Fibroblast of mammary gland (primary cell): ENCODE measurements around the gene DICER1.

Experiments used
- DNase-seq: peaks from one replicate; pipeline ENCODE4 v3.0.0-alpha.2; 2010; ENCODE audit warnings: low read depth
- H3K4me3 ChIP-seq: 2 replicates; pipeline ENCODE4 v1.5.1; 2011; ENCODE audit warnings: low read depth, mild to moderate bottlenecking, low read length, moderate library complexity; ENCODE audit not compliant: control insufficient read depth
- CTCF ChIP-seq: conservative IDR thresholded peaks from 2 replicates; pipeline ENCODE4 v1.5.1; 2011; ENCODE audit warnings: low read depth, low read length, inconsistent platforms; ENCODE audit not compliant: control insufficient read depth, insufficient read depth

The DICER1 gene

GRCh38 chr14:95128140-95128539, 29.2 kb downstream of the DICER1 start:
- no peak for DNase-seq
- TF ChIP-seq CTCF, result no peak

GRCh38 chr14:95127531-95127911, 29.8 kb downstream of the DICER1 start:
- DNase-seq, result no peak
- H3K4me3 ChIP-seq, result no peak overlapping the region
- TF ChIP-seq CTCF, result no peak

More at GRCh38 chr14:95128140-95128539, 29.2 kb downstream of the DICER1 start:
- no peak overlapping the region for H3K4me3 ChIP-seq

DNA sequence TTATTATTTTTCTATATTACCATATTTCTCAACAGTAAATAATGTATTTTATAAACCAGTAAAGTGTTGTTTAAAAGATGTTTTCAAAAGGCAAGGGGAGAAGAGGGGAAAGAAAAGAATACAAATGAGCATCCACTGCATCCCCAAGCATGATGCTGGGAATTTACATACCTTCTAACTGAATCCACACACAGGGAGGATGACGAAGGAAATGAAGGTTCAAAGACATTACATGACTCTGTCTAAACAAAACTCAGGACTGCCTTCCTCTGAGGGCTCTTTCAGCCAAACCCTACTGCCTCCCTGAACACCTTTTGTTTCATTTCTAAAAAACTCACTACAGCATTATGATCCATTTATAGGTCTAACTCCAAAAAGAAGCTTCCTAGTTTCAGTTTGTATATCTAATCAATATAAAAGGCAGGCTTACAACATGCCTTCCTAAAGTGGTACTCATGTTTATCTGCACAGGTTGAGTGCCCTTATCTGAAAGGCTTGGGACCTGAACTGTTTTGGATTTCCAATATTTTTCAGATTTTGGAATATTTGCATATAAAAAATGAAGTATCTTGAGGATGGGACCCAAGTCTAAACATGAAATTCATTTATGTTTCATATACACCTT, 30.3 kb downstream of the DICER1 start:
- TF ChIP-seq CTCF, result no peak
- no peak for DNase-seq
- H3K4me3 ChIP-seq, result no peak overlapping the region

- H3K4me3 ChIP-seq, result no peak overlapping the region
- no peak for DNase-seq
- no peak for TF ChIP-seq CTCF
Observed at GRCh38 chr14:95125915-95126314, 31.4 kb downstream of the DICER1 start.

- TF ChIP-seq CTCF, result no peak
- no peak for DNase-seq
- H3K4me3 ChIP-seq, result no peak overlapping the region
Observed at GRCh38 chr14:95125221-95125620, 32.1 kb downstream of the DICER1 start.

DNA sequence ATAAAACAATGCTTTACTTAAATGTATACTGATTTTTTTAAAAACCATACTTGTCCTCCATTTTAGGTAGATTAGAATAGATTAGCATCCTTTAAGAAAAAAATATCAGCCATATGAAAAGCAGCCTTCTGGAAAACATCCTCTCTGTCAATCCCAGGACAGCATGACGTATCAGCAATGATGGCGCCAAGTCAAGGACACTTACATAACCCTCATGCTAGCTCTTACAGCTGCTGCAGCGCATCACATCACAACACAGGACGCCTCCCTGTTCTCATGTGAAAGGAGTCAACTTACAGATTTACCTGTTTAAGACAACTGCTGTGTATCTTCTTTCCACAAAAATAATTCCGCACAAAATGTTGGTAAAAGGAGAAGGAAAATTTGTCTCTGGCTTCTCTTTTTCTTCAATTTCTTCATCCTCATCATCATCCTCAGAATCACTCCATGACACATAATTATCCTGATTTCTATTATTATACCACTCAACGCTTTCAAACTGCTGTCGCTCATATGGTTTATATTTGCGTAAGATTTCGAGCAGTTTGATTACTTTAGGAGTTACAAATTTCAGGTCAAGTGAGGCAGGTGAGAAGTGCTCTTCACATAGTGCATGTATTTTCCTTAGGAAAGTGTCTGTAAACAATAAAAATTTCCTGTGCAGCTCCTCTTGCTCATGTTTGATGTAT, 33.3 kb downstream of the DICER1 start:
- no peak for TF ChIP-seq CTCF
- H3K4me3 ChIP-seq, result no peak overlapping the region
- DNase-seq, result no peak

DNA sequence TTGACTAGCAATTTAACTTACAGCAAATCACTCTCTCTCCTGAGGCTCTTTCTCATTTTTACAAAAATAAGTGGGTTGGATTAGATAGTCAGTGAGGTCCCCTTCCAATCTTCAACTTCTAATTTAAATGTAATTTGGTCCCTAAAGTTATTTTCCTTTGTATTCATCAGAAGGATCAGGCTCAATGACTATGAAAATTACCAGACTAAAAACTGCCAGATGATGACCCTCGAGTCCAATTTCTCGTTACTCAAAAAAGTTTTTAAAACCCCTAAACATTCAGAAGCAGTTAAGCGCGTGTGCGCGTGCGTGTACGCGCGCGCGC, 34.7 kb downstream of the DICER1 start:
- no peak for DNase-seq
- no peak for TF ChIP-seq CTCF
- no peak overlapping the region for H3K4me3 ChIP-seq
